ENCODE results near the gene GPANK1.

GPANK1 gene

DNA sequence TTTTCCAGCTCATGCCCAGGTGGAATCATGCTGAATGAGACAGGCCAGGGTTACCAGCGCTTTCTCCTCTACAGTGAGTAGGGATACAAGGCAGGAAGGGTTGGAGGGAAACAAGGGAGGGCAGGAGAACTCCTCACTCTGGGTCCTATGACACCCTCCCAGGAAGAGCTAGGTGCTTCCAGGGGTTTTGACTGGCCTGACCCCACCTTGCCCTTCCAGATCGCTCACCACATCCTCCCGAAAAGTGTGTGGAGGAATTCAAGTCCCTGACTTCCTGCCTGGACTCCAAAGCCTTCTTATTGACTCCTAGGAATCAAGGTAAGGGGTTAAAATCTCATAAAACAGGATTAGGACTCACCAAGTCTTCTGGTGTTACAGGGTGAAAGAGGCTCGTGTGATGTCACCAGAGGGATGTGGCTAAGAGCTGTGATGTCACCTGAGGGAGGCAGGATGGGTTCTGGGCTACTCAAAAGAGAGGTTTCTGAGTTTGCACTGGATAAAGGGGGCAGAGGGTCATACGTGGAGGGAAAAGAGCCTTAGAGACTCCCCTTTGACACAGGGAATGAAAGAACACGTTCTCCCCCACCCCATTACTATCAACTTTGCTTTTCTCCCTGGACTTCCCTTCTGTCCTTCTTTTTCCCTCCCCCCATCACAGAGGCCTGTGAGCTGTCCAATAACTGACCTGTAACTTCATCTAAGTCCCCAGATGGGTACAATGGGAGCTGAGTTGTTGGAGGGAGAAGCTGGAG is 7.2 kb downstream of the GPANK1 start:
- peak overlapping the region; percentile 93 for H3K4me2 ChIP-seq (ENCODE audit: low read depth, low read length, poor library complexity, severe bottlenecking)

DNA sequence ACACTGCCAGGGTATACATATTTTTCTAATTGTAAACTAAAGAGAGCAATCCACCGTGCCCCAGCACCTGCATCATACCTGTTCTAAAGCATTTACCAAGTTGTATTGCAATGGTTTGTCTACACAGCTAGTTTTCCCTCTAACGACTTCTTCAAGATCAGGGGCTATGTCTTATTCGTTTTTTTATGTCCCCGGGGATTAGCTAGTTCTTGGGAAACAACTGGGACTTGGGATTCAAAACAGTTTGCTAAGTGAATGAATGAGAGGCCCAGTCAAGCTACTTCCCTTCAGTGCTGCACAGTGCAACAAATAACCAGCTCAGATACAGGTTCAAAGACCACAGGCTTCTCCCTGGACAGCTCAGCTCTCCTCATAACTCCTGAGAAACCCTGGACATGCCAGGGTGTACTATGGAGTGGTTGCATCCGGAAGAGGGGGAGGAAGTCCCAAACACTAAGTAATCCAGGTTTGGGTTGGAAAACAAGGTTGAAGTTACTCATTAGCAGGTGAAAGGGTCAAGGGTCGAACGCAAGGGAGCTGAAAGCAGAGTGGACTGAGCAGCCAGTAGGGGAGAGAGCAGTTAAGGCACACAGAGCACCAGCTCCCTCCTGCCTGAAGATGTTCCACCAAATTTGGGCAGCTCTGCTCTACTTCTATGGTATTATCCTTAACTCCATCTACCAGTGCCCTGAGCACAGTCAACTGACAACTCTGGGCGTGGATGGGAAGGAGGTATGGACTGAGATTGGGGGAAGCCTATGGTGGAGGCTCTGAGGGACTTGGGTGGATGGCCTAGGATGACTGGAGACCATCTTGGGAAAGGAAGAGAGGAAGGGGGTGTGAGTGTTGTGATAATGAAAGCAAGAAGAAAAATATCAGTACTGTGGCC is 9.2 kb downstream of the GPANK1 start, which contains the start of gene APOM:
Gene APOM (plus strand): TSS at position 546 of the 889 bp plus-strand sequence. CDS start 73 bp downstream, at position 619.
- Histone ChIP-seq H3K9me2 (replicated peaks; ENCODE audit: low read depth, low read length) (no peaks in the 10 kb centered on the region), H3K9me3 (ENCODE audit: insufficient read depth, low read depth, low read length) (no peaks in the 10 kb centered on the region), H4K20me1 (ENCODE audit: insufficient read depth, low read length, poor library complexity, severe bottlenecking) (peaks cover 23% of the 10 kb centered on the region), H3K36me3 (ENCODE audit: insufficient read depth, low read length) (no peaks in the 10 kb centered on the region), H3K79me2 (ENCODE audit: insufficient read depth, low read length) (peaks cover 50% of the 10 kb centered on the region), H3K4me2 (ENCODE audit: low read depth, low read length, poor library complexity, severe bottlenecking) (no peak within 1 kb of the TSS), H3K4me3 (ENCODE audit: low read length, poor library complexity, severe bottlenecking) (no peak within 1 kb of the TSS), H3K4me1 (ENCODE audit: insufficient read depth, low read length, poor library complexity, severe bottlenecking) (peaks cover 48% of the 10 kb centered on the region), H3F3A (ENCODE audit: low read depth) (0 out of 2 replicates have a peak, but pooled peaks cover 7% of the 10 kb centered on the region), H3K9ac (ENCODE audit: low read depth, low read length, poor library complexity, severe bottlenecking) (no peak within 1 kb of the TSS), H3K27me3 (ENCODE audit: insufficient read depth, low read length, poor library complexity, severe bottlenecking) (no peaks in the 10 kb centered on the region), H2AFZ (ENCODE audit: low read length) (no peak within 1 kb of the TSS)
- TF ChIP-seq EZH2phosphoT487 (IDR thresholded peaks at IDR 0.05; ENCODE audit: borderline replicate concordance), result no peak
- TF ChIP-seq, protein P1, sequence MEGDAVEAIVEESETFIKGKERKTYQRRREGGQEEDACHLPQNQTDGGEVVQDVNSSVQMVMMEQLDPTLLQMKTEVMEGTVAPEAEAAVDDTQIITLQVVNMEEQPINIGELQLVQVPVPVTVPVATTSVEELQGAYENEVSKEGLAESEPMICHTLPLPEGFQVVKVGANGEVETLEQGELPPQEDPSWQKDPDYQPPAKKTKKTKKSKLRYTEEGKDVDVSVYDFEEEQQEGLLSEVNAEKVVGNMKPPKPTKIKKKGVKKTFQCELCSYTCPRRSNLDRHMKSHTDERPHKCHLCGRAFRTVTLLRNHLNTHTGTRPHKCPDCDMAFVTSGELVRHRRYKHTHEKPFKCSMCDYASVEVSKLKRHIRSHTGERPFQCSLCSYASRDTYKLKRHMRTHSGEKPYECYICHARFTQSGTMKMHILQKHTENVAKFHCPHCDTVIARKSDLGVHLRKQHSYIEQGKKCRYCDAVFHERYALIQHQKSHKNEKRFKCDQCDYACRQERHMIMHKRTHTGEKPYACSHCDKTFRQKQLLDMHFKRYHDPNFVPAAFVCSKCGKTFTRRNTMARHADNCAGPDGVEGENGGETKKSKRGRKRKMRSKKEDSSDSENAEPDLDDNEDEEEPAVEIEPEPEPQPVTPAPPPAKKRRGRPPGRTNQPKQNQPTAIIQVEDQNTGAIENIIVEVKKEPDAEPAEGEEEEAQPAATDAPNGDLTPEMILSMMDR (conservative IDR thresholded peaks at IDR 0.05; ENCODE audit: low read length), result no peak

More for the DNA sequence above, 7.2 kb downstream of the GPANK1 start:
- H4K20me1 ChIP-seq (ENCODE audit: insufficient read depth, low read length, poor library complexity, severe bottlenecking), result peaks cover 10% of the 10 kb centered on the region
- H3F3A ChIP-seq (ENCODE audit: low read depth), result 0 out of 2 replicates have a peak, but pooled peaks cover 7% of the 10 kb centered on the region
- H3K27me3 ChIP-seq (ENCODE audit: insufficient read depth, low read length, poor library complexity, severe bottlenecking), result no peaks in the 10 kb centered on the region
- peak overlapping the region; percentile 92 for H3K4me3 ChIP-seq (ENCODE audit: low read length, poor library complexity, severe bottlenecking)
- H3K9ac ChIP-seq (ENCODE audit: low read depth, low read length, poor library complexity, severe bottlenecking), result peak overlapping the region; percentile 88
- H3K9me3 ChIP-seq (ENCODE audit: insufficient read depth, low read depth, low read length), result no peaks in the 10 kb centered on the region
- H3K4me1 ChIP-seq (ENCODE audit: insufficient read depth, low read length, poor library complexity, severe bottlenecking), result peaks cover 41% of the 10 kb centered on the region
- H2AFZ ChIP-seq (ENCODE audit: low read length), result no peak overlapping the region
- TF ChIP-seq EZH2phosphoT487 (IDR thresholded peaks at IDR 0.05; ENCODE audit: borderline replicate concordance), result no peak
- TF ChIP-seq, protein P1 (conservative IDR thresholded peaks at IDR 0.05; ENCODE audit: low read length), result no peak
- H3K9me2 ChIP-seq (replicated peaks; ENCODE audit: low read depth, low read length), result no peaks in the 10 kb centered on the region
- no peaks in the 10 kb centered on the region for H3K36me3 ChIP-seq (ENCODE audit: insufficient read depth, low read length)
- peaks cover 40% of the 10 kb centered on the region for H3K79me2 ChIP-seq (ENCODE audit: insufficient read depth, low read length)

DNA sequence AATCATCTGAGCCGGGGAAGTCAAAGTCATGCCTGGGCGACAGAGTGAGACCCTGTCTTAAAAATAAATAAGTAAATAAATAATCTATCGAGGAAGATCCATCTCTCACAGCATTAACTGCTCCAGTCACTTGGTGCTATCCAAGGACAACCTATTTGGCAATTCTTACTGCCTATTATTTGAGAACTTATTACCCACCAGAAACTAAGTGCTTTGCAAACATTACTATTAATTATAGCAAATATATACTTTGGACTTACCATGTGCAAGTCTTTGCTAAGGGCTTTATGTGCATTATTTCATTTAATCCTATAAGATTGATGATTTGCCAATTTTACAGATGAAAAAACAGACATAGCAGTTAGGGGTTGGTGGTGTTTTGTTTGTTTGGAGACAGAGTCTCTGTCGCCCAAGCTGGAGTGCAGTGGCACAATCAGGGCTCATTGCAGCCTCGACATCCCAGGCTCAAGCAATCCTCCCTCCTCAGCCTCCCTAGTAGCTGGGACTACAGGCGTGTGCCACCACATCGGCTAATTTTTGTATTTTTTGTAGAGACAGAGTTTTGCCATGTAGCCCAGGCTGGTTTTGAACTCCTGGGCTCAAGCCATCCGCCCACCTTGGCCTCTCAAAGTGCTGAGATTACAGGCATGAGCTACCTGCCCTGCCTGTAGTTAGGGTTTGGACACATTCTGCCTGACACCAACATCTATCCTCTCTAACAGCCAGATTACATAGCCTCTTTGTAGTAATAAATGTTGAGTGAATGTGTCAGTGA is 10.0 kb downstream of the GPANK1 start:
- H3K36me3 ChIP-seq (ENCODE audit: insufficient read depth, low read length), result 0 out of 2 replicates have a peak, but pooled peaks cover 5% of the 10 kb centered on the region
- no peaks in the 10 kb centered on the region for H3K9me2 ChIP-seq (replicated peaks; ENCODE audit: low read depth, low read length)
- peaks cover 30% of the 10 kb centered on the region for H4K20me1 ChIP-seq (ENCODE audit: insufficient read depth, low read length, poor library complexity, severe bottlenecking)
- no peak overlapping the region for H2AFZ ChIP-seq (ENCODE audit: low read length)
- H3K9me3 ChIP-seq (ENCODE audit: insufficient read depth, low read depth, low read length), result no peaks in the 10 kb centered on the region
- H3K4me3 ChIP-seq (ENCODE audit: low read length, poor library complexity, severe bottlenecking), result no peak overlapping the region
- no peaks in the 10 kb centered on the region for H3K27me3 ChIP-seq (ENCODE audit: insufficient read depth, low read length, poor library complexity, severe bottlenecking)
- H3K4me1 ChIP-seq (ENCODE audit: insufficient read depth, low read length, poor library complexity, severe bottlenecking), result peaks cover 42% of the 10 kb centered on the region
- H3K4me2 ChIP-seq (ENCODE audit: low read depth, low read length, poor library complexity, severe bottlenecking), result no peak overlapping the region
- H3K79me2 ChIP-seq (ENCODE audit: insufficient read depth, low read length), result peaks cover 51% of the 10 kb centered on the region
- H3F3A ChIP-seq (ENCODE audit: low read depth), result 0 out of 2 replicates have a peak, but pooled peaks cover 7% of the 10 kb centered on the region
- TF ChIP-seq, protein P1 (conservative IDR thresholded peaks at IDR 0.05; ENCODE audit: low read length), result no peak
- TF ChIP-seq EZH2phosphoT487 (IDR thresholded peaks at IDR 0.05; ENCODE audit: borderline replicate concordance), result no peak
- H3K9ac ChIP-seq (ENCODE audit: low read depth, low read length, poor library complexity, severe bottlenecking), result no peak overlapping the region

All from Loucy (cell line).